HG03108 (cell line): ENCODE results near the gene IL11RA.

Source experiments
- ATAC-seq: cut with Tn5 transposase; IDR thresholded peaks from one replicate; pipeline ENCODE4 v1.9.1; 2021; ENCODE audit warnings: moderate library complexity; ENCODE audit not compliant: unreplicated experiment

Gene IL11RA

DNA sequence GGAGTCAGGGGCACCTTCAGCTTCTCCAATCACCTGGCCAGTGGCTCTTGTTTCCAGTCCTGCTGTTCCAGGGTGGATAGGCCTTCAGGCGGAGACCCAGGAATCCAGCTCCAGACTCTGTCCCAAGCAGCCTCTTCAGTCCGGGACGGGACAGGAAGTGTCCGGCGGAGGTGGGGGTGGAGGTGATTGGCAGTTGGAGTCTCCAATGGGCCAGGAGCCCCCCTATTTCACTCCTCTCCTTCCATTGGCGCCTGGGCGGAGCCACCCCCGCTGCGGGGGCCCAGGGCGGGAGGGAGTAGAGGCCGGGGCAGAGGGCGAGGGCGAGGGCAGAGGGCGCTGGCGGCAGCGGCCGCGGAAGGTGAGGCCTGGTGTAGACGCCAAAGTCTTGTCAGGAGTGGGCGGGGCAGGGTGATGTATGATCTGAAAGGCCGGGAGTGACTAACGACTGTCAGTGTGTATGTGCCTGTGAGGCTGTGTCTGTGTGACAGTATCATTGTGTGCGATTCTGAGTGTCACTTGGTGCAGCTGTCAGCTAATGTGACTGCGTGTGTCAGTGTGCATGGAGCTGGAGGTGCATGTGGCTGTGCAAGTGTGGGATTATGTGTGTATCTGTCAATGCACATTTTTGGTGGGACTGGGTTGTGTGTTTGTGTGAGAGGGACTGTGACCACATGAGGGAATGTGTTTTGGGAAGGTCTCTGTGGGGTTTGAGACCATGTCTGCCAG is at the start of gene IL11RA:
IL11RA (plus strand) TSS at position 310 of the 726 bp plus-strand sequence. CDS start 3,033 bp downstream, outside the sequence.
- no peak for ATAC-seq

DNA sequence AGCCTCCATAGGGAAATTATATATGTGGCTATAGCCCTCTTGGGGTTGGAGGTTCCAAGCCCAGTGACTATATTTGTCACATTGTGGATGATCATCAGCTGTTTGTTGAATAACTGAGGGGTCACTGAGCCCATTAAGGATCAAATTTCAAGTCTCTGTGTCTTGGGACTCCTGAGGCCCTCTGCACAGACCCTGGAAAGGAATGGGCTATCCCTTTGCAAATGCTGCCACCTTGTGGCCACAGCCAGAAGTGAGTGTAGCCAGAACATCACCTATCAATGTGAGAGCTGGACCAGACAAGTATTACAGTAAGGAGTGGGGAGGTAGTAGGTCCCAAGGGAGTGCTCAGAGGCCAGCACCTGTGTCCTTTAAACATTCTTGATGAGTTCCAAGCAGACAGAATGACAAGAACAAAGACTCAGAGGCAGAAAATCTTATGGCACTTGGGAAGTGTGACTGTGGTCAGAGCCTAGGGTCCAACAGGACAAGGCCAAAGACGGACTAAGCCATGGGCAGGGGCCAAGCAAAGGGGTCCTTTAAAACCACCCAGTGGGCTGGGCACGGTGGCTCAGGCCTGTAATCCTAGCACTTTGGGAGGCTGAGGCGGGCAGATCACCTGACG is 48.3 kb upstream of the IL11RA start:
- ATAC-seq: peak; percentile 76

DNA sequence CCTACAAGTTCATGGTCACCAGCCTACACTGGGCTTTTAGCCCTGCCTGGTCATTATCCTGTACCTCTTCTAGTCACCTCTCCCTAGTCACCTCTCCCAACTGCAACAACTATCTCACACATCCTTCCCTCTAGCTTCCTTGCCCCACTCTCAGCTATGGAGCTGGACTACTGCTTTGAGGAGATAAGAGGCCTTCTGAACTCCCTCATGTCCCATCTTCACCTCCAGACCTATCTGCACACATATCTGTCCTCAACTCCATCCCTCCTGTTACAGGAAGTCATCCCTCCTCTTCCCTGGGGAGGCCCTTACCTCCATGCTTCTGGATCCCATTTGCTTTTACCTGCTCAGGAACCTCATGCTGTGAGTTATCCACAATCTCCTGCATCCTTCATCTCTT is 45.8 kb upstream of the IL11RA start:
- no peak for ATAC-seq

DNA sequence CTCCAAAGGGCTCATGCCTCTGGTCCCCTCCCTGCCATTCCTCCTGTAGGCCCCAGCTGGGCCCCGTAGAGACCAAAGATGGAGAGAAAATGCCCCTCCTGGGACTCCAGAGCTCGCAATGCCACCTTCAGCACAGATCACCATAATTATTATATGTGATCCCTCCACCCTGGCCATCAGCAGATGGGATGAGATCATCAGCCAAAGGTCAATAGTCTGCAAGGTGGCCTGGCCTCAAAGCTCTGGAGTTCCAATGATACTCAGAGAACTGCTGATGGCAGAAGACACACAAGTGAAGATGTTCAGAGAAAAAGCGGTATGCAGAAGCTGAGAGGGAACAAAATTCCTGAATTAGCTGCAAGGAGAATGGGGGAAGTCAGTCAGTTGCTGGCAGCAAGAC is 45.1 kb upstream of the IL11RA start:
- ATAC-seq: no peak

DNA sequence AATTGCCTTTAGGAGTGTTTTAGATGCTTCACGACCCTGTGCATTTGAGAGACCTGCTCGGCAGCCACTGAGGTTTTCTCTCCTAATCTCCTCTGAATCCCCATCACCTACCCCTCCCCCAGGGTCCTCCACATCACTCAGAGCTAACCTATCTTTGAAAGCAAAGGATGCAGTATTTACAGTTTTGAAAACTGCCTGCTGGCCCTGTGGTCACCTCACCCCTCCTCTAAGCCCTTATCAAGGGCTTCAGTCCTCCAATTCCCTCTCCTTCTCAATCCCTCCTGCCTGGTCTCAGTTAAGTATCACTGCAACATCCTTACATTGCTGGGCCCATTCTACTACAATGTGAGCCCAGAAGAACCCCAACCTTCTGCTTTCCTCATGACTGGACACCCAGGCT is 44.7 kb upstream of the IL11RA start:
- ATAC-seq: no peak

DNA sequence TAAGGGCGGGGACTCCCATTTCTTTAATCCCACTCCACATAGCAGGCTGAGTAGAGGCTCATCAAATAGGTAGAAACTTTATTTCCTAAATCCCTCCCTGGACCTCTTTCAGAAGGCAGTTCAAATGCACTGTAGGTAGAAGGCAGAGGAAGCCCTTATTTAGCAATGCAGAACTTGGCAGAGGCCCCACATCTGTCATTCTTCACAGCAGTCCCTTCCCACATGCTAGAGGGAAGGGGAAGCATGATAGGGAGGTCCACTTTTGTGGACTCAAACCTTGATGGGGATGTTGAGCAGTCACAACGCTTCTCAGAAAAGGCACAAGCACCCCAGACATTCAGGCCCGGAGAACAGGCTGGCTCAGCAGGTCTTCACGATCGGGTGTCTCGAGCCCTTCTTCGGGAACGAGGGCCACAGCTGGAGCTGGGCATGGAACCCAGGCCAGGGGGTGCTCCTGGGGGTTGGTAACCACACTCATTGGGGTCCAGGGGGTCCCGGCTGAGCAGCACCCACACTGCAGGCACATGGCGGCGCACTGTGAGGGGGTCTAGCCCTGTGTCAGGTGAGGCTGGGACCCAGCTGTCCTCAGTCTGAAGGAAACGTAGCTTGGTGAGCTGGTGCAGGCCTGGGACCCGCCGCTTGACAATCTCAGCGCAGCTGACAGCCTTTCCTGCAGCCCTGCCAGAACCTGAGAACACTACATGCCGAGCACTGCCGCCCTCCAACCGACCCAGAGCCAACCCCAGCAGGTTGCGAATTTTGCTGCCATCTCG is 41.4 kb upstream of the IL11RA start:
- no peak for ATAC-seq

DNA sequence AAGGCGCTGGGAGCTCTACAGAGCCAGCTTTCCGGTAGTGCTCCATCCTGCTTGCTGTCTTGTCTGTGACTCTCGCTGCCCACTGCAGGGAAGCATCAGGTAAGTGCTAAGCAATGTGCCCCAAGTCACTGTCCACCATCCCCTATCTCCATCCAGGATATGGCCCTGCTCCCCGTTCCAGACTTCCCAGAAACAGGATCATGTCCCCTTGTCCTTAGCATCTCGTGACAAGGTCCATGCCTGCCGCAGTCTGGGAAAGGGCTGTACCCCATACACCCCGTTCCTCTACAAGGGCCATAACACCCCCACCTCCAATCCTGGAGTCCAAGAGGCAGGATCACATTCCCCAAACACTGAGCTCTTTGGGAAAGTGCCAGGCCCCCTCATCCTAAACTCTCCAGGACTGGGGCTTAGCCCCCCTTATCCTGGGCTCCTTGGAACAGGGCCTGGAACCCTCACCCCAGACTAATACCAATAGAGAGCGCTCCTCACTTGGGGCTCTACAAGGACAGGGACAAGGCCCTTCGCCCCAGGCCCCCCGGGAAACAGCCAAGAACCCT is 40.7 kb upstream of the IL11RA start:
- ATAC-seq: no peak

DNA sequence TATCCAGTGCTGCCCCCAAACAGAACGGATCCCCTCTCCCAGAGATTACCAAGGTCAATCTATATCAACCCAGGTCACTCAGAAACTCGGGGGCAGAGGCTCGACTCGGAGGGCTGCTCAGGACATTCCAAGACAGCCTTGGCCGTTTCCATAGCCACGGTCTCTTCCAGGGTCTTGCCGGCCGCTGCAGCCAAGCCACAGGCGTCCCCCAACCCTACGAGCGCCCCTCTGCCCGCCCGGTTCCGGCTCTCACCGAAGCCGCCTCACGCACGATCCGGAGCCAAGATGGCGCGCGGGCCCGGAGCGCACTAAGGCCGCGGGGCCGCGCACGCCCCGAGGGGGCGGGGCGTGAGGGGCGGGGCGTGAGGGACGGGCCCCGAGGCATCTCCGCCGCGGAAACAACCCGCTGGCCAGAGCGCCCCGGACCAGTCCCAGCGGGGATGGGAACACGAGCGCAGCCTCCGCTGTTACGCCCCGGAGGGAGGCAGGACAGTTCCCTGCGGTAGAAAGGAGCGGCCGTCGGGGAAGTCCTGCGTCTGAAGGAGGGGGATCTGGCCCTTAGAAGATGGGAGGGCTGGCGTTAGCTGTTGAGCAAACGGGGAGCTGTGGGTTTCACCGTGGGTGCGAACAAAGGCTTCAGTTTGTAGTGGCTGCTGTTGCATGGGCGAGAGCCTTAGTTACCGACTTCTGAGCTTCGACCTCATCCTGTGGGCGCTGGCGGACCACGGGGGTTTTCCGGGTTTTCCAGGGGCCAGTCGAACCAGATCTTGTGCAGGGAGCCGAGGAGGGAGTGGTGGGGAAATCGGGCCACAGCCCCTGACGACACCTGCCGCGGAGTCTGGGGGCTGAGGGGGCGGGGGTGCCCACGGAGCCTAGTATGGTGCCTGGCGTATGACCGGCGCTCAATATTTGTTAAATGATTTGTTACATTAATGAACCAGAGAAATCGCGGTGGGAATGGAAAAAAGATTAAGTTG is 39.9 kb upstream of the IL11RA start, which contains the start of gene RPP25L:
RPP25L (minus strand) TSS at position 287 of the 977 bp plus-strand sequence. CDS start 801 bp downstream, outside the sequence.
- peak; percentile 81 for ATAC-seq

DNA sequence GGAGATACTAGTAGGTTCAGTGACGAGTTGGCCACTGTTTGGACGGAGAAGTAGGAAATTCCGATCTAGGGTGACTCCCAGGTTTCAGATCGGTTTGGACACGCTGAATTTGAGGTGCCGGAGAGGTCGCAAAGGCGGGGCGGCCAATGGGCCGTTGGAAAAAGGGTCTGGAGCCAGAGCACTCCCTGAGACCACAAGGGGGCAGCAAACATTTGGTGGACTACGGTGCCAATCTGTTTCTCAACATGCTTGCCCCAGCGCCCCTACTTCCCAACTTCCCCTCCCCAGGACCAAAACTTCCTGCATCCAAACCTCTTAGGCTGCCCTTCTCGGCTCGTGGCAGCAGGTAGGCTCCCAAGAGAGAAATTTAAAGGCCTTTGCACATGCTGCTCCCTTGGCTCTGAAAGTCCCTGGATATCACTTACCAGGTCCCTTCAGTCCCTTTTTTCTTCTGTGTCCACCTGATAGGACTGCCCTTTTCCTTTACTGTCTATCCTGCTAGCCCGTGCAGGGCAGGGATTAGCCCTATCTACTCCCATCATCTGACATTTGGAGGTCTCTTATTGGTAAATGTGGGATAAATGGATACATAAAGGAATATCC is 39.1 kb upstream of the IL11RA start:
- ATAC-seq: no peak

DNA sequence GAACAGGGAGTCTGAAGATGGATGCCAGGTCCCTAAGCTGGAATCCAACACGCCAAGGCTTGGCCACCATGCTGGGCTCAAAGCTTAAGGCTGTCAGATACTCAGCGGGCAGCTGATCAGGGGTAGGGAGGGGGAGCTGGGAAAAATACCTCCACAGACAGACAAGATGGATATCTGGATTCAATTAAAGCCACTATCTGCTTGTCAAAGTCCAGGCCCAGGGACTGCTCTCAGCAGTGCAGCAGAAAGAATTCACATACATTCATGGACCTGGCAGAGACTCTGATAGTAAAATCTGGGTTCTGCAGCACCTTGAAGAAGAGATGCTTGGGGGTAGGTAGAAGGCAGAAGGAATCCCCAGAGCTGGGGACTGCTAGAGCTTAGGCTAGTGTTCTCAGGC is 36.9 kb upstream of the IL11RA start:
- no peak for ATAC-seq

DNA sequence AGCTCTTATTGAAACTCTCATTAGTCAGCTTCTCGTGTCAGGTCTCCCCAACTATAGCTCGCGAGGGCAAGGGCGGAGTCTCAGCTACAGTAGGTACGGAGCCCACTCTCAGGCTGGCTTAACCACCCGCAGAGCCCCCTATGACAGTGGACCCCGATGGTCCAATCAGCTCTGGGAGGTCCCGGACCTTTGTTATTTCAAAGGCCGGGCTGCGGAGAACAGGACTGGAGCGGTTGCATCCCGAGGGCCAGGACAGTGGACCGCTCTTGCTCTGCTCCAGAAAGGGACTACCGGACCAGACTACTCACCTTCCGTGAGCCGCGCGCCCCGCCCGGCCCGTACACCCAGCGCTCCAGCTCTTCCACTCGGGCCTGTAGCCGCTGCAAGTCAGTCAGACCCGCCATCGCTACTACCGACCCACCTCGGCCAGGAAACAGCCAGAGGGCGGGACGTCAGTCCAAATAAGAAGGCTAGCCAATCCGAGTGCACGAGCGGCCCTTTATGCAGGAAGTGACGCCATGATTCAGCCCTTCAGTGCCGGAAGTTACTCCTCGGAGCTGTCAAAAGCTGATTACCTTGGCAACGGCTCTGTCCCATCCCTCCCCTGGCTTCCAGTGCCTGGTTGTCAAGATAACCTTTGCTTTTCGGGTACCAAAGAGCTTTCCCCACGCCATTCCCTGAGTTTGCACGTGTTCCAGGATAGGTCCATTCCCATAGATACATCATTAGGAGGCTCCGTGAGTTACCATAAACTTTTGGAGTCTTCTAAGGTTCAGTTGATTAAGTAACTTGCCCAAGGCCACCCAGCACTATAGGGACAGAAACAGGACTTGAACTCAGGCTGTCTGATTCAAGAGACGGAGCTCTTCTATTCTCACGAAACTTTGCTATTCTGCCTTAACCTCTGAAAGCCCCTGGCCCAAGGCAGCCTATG is 31.7 kb upstream of the IL11RA start, which contains the start of gene DCTN3:
DCTN3 (minus strand) TSS at position 435 of the 934 bp plus-strand sequence; CDS start at position 404, 31 bp downstream.
- ATAC-seq: peak; percentile 99

DNA sequence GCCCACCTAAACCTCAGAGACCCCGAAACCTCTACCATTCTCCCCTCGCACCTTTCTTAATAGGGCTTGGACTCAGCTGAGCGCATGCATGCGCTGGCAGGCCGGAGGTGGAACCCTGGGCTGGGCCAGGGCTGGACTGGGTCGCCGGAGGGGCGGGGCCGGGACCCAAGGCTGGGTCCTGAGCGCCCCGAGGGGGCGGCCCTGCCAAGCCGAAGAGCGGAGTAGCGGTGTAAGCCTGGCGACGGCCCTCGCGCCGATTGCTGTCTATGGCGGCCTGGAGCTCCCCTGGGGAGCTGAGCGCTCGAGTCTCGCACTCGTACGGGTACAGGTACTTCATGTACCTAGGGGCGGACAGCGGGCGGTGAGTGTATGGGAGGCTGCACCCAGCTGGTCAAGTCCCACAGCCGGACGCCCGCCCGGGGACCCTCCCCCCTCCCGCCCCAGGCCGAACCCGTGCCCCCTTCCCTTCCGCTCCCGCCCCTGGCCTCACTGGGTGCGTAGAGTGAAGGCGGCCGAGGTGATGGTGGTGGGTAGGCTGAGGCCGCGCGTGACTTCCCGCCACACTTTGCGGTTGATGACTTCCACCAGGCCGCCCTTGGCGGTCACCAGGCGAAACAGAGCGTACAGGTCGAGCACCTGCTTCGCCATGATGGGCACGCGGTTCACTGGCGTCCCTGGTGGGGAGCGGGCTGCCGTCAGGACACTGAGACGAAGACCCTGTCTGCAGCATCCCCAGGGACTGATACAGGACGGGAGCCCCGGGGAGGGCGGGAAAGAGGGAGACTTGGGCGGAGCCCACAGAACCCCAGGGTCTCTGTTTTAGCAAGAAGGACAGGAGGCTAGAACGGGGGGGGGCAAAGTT is 28.4 kb upstream of the IL11RA start:
- no peak for ATAC-seq

DNA sequence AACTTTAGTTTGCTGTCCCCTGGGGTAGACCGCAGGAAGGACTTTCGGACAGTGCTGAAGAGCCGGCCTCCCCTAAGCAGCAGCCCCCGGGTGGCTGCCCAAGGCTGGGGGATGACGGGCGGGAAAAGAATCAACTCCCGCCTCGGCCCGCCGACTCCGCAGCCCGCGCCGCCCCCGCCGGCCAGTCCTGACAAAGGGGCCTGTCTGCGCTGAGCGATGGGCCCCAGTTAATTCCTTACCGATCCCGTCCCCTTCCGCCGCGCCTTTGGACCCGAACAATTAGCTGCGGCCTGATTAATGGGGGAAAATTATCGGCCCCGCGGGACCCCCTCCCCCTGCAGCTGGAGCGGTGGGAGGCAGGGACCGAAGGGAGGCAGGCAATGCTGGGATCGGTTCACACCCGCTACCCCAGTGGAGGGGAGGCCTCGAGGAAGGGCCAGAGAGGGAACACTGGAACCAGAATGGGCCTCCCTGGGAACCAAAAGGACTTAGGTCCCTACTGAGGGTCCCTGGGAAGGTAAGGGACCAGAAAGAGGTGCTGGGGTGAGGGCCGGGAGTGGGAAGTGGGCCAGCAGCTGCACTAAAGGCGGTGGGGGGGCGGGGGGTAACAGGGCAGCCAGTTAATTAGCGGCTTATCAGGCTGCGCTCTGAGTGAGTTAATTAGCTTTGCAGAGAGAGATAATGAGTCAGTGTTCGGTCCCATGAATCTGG is 27.4 kb upstream of the IL11RA start:
- no peak for ATAC-seq

DNA sequence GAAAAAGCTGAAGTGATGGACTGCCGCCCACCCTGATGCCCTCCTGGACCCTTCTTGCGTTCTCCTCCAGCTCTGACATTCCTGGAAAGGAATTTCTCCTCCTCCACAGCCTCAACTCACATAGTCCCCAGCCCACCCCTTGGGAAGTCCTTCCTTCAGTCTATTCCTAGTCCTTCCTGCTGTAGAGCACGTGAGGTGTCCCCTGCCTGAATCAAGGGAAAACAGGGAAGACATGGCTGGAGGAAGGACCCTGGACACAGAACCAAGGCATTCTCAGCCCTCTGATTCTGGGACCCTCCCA is 26.8 kb upstream of the IL11RA start:
- no peak for ATAC-seq

DNA sequence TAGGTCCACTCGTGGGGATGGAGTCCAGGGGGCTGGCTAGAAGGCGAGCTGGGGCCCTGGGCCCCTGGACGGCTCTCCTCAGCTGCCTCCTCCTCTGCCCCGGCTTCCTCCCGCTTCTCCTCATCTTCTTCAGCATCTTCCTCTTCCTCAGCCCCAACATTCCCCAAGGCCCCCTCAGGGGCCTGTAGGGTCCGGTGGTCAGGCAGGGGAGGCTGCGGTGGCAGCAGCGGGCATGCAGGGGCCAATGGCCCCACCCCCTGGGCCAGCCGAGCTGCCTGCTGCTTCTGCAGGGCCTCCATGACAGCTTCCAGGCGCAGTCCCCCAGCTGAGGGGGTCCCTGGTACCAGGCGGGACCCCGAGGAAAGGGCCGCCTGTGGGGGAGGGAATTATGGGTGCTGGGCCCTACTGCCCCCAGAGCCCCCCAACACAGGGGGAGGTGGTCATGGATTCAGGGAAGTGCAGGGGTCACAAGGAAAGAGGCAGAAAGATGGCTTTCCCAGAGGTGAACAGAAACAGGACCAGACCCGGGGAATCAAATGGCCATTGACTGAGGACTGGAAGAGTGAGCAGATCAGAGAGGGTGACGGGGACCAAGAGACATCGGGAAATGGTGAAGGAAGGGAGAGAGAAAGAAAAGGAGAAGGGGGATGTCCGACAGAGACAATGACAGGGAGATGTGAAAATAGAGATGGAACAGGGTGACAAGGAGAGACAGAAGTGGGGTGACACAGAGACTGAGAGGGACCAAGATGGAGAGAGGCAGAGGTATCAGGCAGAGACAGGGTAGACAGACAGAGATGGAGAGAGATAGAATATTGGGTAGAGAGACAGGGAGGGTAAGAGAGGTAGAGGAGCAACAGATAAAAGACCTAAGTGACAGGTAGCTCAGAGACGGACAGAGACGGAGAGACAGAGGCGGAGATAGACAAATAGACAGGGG is 24.0 kb upstream of the IL11RA start:
- no peak for ATAC-seq
